GM12873 (cell line): ENCODE data around the gene GCAT.

Experiments used
- CTCF ChIP-seq: IDR thresholded peaks from 2 replicates; pipeline ENCODE4 v1.5.1; 2012; ENCODE audit warnings: low read depth, mild to moderate bottlenecking, moderate library complexity, low read length, control low read depth; ENCODE audit not compliant: insufficient read depth; ENCODE audit errors: missing control alignments

GCAT gene

GRCh38 chr22:37842015-37842793, 34.5 kb downstream of the GCAT start:
- TF ChIP-seq CTCF = no peak

GRCh38 chr22:37843741-37844089, 36.0 kb downstream of the GCAT start:
- no peak for TF ChIP-seq CTCF

GRCh38 chr22:37844904-37845329, 37.2 kb downstream of the GCAT start:
- TF ChIP-seq CTCF = no peak

- TF ChIP-seq CTCF = no peak
Measured at GRCh38 chr22:37846433-37846832, 38.7 kb downstream of the GCAT start.

GRCh38 chr22:37848587-37849088, 40.9 kb downstream of the GCAT start:
- TF ChIP-seq CTCF = no peak

- no peak for TF ChIP-seq CTCF
Measured at GRCh38 chr22:37849089-37849751, 41.5 kb downstream of the GCAT start, which contains the start of gene EIF3L. Gene EIF3L, plus strand, starts transcription at chr22:37849419. Its CDS starts 31 bp downstream, at chr22:37849450.

GRCh38 chr22:37850801-37851200, 43.1 kb downstream of the GCAT start:
- no peak for TF ChIP-seq CTCF
